IPS DF 6.9 (cell line): ENCODE measurements around the gene PTDSS2.

Experiments
- DNase-seq: peaks from one replicate; pipeline ENCODE4 v3.0.0-alpha.2; 2013; ENCODE audit warnings: low read depth, low spot score
- H3K27ac ChIP-seq: one replicate; pipeline ENCODE4 v1.5.1; 2013; ENCODE audit warnings: low read length, control low read depth
- H3K27me3 ChIP-seq: 2 replicates; pipeline ENCODE4 v1.6.1; 2013; ENCODE audit warnings: mild to moderate bottlenecking, low read length; ENCODE audit not compliant: control insufficient read depth, insufficient read depth
- H3K36me3 ChIP-seq: 2 replicates; pipeline ENCODE4 v1.6.1; 2013; ENCODE audit warnings: low read length; ENCODE audit not compliant: control insufficient read depth, insufficient read depth
- H3K4me1 ChIP-seq: 2 replicates; pipeline ENCODE4 v1.6.1; 2013; ENCODE audit warnings: low read length; ENCODE audit not compliant: control insufficient read depth, insufficient read depth
- H3K4me3 ChIP-seq: 2 replicates; pipeline ENCODE4 v1.5.1; 2013; ENCODE audit warnings: mild to moderate bottlenecking, low read length
- H3K9me3 ChIP-seq: 2 replicates; pipeline ENCODE4 v1.6.1; 2013; ENCODE audit warnings: low read length, inconsistent platforms; ENCODE audit not compliant: control insufficient read depth, insufficient read depth
- WGBS: extraction: QIAGEN DNeasy Blood & Tissue Kit; methylation state at CpG from one replicate; pipeline ENCODE4 v1.1.7; 2013; ENCODE audit warnings: mixed read lengths, missing lambda C conversion rate; ENCODE audit not compliant: insufficient read length, insufficient coverage; 5-methylcytosine and 5-hydroxymethylcytosine counted together

The PTDSS2 gene

DNA sequence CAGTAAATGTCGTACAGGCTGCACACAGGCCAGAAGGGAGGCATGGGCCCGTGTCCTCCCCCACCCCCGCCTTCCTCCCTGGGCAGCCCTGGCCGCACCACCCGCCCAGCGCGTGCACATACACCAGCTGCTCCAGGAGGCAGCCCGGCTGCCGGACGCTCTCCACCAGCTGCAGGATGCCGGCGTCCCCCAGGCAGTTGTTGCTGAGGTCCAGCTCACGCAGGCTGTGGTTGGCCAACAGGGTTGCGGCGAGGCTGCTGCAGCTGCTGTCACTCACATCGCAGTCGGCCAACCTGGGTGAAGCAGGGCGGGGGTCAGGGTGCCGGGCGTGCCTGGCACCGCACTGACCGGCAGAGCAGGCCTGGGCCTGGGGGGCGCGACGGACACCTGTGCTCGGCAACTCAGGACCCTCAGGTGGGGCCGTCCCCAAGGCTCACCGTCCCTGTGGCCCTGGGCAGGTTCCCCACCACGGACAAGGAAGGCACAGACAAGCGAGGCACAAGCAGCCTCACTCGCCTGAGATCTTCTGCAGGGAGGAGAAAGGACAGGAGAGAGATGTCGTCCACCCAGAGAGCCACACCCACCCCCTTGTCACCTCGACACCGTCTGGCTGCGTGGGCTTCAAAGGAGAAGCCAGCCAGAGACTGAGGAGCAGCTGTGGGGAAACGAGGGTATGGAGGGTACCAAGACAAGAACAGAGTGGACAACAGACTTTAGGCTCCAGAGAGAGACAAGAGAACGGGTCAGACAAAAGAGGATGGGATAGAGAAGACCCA is 44.9 kb downstream of the PTDSS2 start:
- Histone ChIP-seq H3K4me1 (no peaks in the 10 kb centered on the region; the same call in 1 of the 2 replicates), H3K36me3 (peaks cover 43% of the 10 kb centered on the region), H3K27me3 (no peaks in the 10 kb centered on the region), H3K9me3 (no peaks in the 10 kb centered on the region), H3K4me3 (no peak overlapping the region), H3K27ac (no peak overlapping the region)
- DNase-seq: no peak
- WGBS: no CpG with 5 or more reads among the region's 37 CpGs

GRCh38 chr11:495537-495931 is 45.5 kb downstream of the PTDSS2 start:
- Histone ChIP-seq H3K27ac (no peak overlapping the region), H3K36me3 (peaks cover 43% of the 10 kb centered on the region), H3K27me3 (no peaks in the 10 kb centered on the region), H3K9me3 (no peaks in the 10 kb centered on the region), H3K4me3 (no peak overlapping the region), H3K4me1 (no peaks in the 10 kb centered on the region; the same call in 1 of the 2 replicates)
- DNase-seq: no peak
- WGBS: no CpG with 5 or more reads among the region's 10 CpGs

DNA sequence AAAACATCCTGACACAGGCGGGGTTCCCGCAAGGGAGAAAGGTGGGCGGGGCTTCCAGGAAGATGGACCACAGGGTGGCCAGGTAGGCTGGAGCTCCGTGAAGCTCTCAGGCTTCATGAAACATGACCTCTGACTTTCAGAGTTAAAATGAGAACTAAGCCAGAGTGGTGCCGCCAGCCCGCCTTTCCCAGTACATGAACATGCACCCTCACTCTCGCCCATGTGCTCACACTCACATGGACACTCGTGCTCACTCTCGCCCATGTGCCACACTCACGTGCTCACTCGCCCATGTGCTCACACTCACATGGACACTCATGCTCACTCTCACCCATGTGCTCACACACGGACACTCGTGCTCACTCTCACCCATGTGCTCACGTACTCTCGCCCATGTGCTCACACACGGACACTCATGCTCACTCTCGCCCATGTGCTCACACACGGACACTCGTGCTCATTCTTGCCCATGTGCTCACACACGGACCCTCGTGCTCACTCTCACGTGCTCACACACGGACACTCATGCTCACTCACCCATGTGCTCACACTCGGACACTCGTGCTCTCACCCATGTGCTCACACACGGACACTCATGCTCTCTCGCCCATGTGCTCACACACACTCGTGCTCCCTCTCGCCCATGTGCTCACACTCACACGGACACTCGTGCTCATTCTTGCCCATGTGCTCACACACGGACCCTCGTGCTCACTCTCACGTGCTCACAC is 46.9 kb downstream of the PTDSS2 start:
- DNase-seq: no peak
- no peak overlapping the region for H3K27ac ChIP-seq
- H3K4me1 ChIP-seq: no peaks in the 10 kb centered on the region; the same call in 1 of the 2 replicates
- no CpG with 5 or more reads among the region's 34 CpGs for WGBS
- peaks cover 41% of the 10 kb centered on the region for H3K36me3 ChIP-seq
- no peaks in the 10 kb centered on the region for H3K9me3 ChIP-seq
- no peak overlapping the region for H3K4me3 ChIP-seq
- H3K27me3 ChIP-seq: no peaks in the 10 kb centered on the region

DNA sequence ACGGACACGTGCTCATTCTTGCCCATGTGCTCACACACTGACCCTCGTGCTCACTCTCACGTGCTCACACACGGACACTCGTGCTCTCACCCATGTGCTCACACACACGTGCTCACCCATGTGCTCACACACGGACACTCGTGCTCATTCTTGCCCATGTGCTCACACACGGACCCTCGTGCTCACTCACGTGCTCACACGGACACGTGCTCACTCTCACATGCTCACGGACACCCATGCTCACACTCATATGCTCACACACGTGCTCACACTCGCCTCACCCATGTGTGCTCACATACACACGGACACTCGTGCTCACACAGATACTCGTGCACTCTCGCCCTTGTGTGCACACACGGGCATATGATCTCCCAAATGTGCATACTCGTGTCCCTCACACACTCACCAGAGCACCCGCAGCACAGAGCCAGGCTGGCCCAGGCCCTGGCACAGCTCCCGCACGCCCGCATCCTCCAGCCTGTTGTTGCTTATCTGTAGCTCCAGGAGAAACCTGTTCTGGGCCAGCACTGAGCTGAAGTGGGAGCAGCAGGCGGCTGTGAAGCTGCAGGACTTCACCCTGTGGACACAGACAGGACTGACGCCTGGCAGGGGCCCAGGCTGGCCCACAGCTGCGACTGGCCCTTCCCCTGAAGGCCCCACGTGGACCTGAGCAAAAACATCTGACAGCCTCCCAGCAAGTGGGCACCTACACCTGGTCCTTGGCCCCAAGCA is 47.7 kb downstream of the PTDSS2 start:
- Histone ChIP-seq H3K4me3 (no peak overlapping the region), H3K36me3 (peaks cover 41% of the 10 kb centered on the region), H3K27ac (no peak overlapping the region), H3K4me1 (no peaks in the 10 kb centered on the region; the same call in 1 of the 2 replicates), H3K27me3 (no peaks in the 10 kb centered on the region), H3K9me3 (no peaks in the 10 kb centered on the region)
- WGBS: no CpG with 5 or more reads among the region's 31 CpGs
- no peak for DNase-seq

GRCh38 chr11:498297-499181 is 48.5 kb downstream of the PTDSS2 start:
- Histone ChIP-seq H3K27me3 (no peaks in the 10 kb centered on the region), H3K9me3 (no peaks in the 10 kb centered on the region), H3K4me3 (no peak overlapping the region), H3K27ac (no peak overlapping the region), H3K4me1 (no peaks in the 10 kb centered on the region), H3K36me3 (peaks cover 41% of the 10 kb centered on the region)
- no CpG with 5 or more reads among the region's 39 CpGs for WGBS
- no peak for DNase-seq

- Histone ChIP-seq H3K9me3 (no peaks in the 10 kb centered on the region), H3K27me3 (no peaks in the 10 kb centered on the region), H3K4me3 (no peak overlapping the region), H3K27ac (no peak overlapping the region), H3K4me1 (no peaks in the 10 kb centered on the region), H3K36me3 (peaks cover 41% of the 10 kb centered on the region)
- DNase-seq: no peak
- WGBS: no CpG with 5 or more reads among the region's 24 CpGs
These were observed 49.4 kb downstream of the PTDSS2 start for GRCh38 chr11:499201-500076.

DNA sequence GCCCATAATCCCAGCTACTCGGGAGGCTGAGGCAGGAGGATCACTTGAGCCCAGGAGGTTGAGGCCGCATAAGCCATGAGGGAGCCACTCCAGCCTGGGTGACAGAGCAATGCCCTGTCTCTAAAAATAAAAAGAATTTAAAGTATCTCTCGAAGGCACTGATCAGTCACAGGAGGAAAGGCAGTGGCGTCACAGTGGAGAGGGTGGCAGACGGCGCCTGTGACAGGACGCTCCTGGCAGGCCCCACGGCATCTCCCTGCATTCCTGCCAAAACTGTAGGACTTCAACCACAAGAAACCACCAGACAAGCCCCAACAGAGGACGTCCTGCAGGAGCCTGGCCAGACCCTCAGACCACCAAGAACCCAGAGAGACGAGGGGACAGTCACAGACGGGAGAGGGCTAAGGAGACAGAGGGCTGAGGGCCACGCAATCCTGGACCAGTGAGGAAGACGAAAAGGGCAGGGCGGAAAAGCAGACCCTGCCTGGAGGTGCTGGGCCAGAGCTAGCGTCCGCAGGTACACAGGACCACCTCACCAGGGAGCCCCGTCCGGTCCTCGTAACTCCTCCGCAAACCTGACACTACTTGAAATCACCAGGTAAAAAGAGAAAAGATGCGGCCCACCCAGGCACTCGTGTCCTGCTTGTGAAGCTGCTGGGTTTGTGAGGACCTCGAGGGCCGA is 51.1 kb downstream of the PTDSS2 start:
- H3K36me3 ChIP-seq: peaks cover 41% of the 10 kb centered on the region
- H3K27me3 ChIP-seq: no peaks in the 10 kb centered on the region
- DNase-seq: no peak
- H3K9me3 ChIP-seq: no peaks in the 10 kb centered on the region
- H3K4me3 ChIP-seq: no peak overlapping the region
- no CpG with 5 or more reads among the region's 24 CpGs for WGBS
- no peak overlapping the region for H3K27ac ChIP-seq
- H3K4me1 ChIP-seq: no peaks in the 10 kb centered on the region

DNA sequence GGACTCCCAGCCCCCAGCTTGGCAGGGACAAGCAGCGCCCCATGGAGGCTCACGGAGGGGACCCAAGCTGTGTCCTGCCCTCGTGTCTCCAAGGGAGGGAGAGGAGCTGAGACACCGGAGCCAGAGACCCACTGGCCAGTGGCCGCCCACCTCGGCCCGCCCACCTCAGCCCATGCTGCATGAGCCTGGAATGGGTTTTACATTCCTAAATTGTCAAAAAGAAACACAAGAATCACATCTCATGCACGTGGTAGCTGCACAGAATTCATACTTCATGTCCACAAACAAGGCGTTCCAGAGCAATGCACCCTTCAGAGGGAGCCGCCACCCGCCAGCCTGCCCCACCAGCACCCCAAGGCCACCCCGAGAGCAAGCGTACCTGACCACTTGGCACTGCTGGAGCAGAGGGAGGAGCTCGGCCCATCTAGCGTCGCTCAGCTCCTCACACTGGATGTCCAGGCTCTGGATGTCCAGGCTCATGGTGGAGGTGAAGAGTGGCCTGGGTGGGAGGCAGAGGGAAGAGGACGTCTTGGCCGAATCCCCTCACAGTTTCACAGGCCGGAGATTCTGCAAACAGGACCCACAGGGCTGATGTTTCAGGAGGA is 51.7 kb downstream of the PTDSS2 start:
- H3K9me3 ChIP-seq: no peaks in the 10 kb centered on the region
- no CpG with 5 or more reads among the region's 19 CpGs for WGBS
- H3K4me1 ChIP-seq: no peaks in the 10 kb centered on the region
- no peak overlapping the region for H3K27ac ChIP-seq
- no peak overlapping the region for H3K4me3 ChIP-seq
- no peak for DNase-seq
- H3K27me3 ChIP-seq: no peaks in the 10 kb centered on the region
- H3K36me3 ChIP-seq: peaks cover 40% of the 10 kb centered on the region
